Measurements from ENCODE around the gene BRINP2.

DNA sequence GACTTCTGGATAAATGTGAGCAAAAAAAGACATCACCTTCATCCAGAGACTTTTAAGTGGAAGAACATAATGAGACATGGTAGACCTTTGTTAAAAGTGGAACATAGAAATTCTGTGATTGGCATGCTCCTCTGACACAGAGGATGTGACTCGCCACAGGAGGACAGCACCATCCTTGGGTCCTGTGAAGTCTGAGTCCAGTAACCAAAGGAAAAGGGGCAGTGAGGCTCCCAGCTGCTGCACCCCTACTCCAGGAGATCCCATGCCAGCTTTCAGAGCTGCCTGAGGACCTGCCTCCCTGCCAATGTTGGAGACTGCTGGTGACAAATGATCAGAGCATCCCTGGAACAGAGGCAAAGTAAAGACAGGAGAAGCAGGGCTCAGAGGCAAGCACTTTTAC, 136.2 kb downstream of the BRINP2 start:
- TF ChIP-seq, protein P1, sequence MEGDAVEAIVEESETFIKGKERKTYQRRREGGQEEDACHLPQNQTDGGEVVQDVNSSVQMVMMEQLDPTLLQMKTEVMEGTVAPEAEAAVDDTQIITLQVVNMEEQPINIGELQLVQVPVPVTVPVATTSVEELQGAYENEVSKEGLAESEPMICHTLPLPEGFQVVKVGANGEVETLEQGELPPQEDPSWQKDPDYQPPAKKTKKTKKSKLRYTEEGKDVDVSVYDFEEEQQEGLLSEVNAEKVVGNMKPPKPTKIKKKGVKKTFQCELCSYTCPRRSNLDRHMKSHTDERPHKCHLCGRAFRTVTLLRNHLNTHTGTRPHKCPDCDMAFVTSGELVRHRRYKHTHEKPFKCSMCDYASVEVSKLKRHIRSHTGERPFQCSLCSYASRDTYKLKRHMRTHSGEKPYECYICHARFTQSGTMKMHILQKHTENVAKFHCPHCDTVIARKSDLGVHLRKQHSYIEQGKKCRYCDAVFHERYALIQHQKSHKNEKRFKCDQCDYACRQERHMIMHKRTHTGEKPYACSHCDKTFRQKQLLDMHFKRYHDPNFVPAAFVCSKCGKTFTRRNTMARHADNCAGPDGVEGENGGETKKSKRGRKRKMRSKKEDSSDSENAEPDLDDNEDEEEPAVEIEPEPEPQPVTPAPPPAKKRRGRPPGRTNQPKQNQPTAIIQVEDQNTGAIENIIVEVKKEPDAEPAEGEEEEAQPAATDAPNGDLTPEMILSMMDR (conservative IDR thresholded peaks at IDR 0.05 in 1 of 2, IDR thresholded peaks at IDR 0.05 in 1 of 2; ENCODE audit: extremely low read depth in 1 of 2, insufficient read depth in 1 of 2, low read depth in 1 of 2, low read length in 2 of 2) = no peak
- TF ChIP-seq EZH2 (IDR thresholded peaks at IDR 0.05; ENCODE audit: borderline replicate concordance, low read length) = no peak

All from mammary epithelial cell (primary cell).